ENCODE measurements around the gene NAALADL2. TPM values are rescaled to one million over a fixed set of nuclear protein-coding genes. Genes with fewer than 3 reads are reported as not detected.
"Not testable (repeated sequence)": the region's sequence is repeated elsewhere in the genome, so short reads cannot be mapped to it uniquely, and the experiment has no call there.

NAALADL2 gene
- total RNA-seq, 1 donor from 2014 or later: 0.13 TPM

GRCh38 chr3:175478301-175478700, 619.2 kb downstream of the NAALADL2 start:
- no peak for DNase-seq (ENCODE audit: low read depth in 2 of 2)

- no peak for DNase-seq (ENCODE audit: low read depth in 2 of 2)
Observed at GRCh38 chr3:175479175-175479574, 620.0 kb downstream of the NAALADL2 start.

GRCh38 chr3:175479800-175480199, 620.7 kb downstream of the NAALADL2 start:
- DNase-seq (ENCODE audit: low read depth in 2 of 2): no peak

DNA sequence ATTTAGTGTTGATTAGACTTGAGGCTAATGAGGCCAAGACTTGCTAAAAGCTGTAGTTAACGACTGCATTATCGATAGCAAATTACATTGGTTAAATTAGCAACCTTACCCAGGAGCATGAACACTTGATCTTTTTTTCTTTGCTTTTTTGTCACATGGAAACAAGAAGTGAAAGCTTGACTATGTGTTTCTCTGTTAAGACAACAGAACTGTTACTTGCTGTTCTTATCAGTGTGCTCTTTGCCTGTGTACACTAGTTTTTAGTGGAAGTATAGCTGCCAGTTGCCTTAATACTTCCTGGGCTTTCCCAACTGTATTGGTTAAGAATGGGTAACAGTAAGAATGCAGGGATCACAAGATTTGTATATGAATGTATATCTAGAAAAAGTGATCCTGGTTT, 625.5 kb downstream of the NAALADL2 start:
- DNase-seq (ENCODE audit: low read depth in 2 of 2): no peak

DNA sequence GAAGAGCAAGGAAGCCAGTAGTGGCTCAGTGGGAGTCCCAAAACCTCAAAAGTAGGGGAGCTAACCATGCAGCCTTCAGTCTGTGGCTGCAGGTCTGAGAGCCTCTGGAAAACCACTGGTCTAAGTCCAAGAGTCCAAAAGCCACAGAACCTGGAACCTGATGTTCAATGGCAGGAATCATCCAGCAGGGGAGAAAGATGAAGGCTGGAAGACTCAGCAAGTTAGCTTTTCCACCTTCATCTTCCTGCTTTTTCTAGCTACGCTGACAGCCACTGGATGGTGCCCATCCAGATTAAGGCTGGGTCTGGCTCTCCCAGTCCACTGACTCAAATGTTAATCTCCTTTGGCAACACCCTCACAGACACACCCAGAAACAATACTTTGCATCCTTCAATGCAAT, 626.3 kb downstream of the NAALADL2 start:
- DNase-seq (ENCODE audit: low read depth in 2 of 2): no peak

DNA sequence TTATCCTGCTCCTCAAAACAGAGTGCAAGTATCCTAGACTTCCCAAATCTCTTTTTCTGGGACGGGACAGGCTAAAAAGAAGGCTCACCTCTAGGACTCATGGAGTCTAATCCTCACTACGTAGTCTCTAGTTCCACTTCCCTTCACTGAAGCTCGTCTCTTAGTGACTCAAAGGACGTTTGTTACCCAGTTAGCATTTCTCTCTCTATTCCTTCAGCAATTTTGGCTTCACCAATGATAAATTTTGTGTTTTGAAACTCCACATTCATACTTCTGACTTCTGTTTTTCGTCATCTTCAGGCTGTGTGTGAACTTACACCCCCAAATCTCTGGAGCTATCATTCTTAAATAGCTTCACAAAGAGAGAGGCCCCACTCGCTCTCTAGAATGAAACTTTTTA, 627.1 kb downstream of the NAALADL2 start:
- no peak for DNase-seq (ENCODE audit: low read depth in 2 of 2)

GRCh38 chr3:175489406-175489805, 630.3 kb downstream of the NAALADL2 start:
- no peak for DNase-seq (ENCODE audit: low read depth in 2 of 2)

GRCh38 chr3:175493301-175493700, 634.2 kb downstream of the NAALADL2 start:
- DNase-seq (ENCODE audit: low read depth in 2 of 2): no peak

DNA sequence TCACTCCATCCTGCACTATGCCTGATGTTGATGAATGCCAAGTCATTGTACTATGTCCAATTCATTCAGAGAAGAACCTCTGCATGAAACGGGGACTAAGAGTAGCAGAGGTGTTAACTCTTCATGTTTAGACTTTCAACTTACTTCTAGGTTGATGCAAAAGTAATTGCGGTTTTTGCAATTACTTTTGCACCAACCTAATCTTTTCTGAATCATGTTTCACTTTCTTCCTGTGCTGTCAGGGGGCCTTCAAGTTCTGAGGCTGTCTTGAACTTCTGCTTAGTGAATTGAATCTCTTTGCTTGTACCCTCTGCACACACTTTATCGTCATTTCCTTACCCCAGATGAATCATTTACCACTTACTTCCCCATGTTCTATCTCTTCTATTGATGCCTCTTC, 636.2 kb downstream of the NAALADL2 start:
- no peak for DNase-seq (ENCODE audit: low read depth in 2 of 2)

- no peak for DNase-seq (ENCODE audit: low read depth in 2 of 2)
Observed at GRCh38 chr3:175502155-175502554, 643.0 kb downstream of the NAALADL2 start.

DNA sequence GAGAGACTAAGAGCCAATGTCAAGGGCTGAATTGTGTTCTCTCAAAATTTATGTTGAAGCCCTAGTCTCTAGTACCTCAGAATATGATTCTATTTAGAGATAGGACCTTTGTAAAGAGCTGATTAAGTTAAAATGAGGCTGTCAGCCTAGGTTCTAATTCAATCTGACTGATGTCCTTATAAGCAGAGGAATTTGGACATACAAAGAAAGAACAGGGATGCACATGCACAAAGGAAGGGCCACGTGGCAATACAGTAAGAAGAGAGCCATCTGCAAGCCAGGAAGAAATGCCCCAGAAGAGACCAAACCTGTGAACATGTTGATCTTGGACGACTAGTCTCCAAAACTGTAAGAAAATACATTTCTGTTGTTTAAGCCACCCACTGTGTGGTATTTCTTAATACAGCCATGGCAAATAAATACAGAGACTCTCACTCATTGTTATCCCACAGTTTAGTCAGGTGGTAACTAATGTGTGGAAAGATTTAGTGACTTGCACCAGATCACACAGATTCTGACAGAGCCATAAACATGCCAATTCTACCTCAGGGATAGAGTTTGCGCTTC, 652.2 kb downstream of the NAALADL2 start:
- no peak for DNase-seq (ENCODE audit: low read depth in 2 of 2)

GRCh38 chr3:175512700-175513099, 653.6 kb downstream of the NAALADL2 start:
- DNase-seq (ENCODE audit: low read depth in 2 of 2): no peak

- DNase-seq (ENCODE audit: low read depth in 2 of 2): no peak
Observed at GRCh38 chr3:175518459-175518858, 659.3 kb downstream of the NAALADL2 start.

- DNase-seq (ENCODE audit: low read depth in 2 of 2): no peak
Observed at GRCh38 chr3:175521406-175521805, 662.3 kb downstream of the NAALADL2 start.

- DNase-seq (ENCODE audit: low read depth in 2 of 2): no peak
Observed at GRCh38 chr3:175526191-175526590, 667.1 kb downstream of the NAALADL2 start.

GRCh38 chr3:175526609-175527280, 667.6 kb downstream of the NAALADL2 start:
- DNase-seq (ENCODE audit: low read depth in 2 of 2): no peak

GRCh38 chr3:175528693-175529092, 669.6 kb downstream of the NAALADL2 start:
- DNase-seq (ENCODE audit: low read depth in 2 of 2): not testable (repeated sequence)

GRCh38 chr3:175535351-175535750, 676.2 kb downstream of the NAALADL2 start:
- no peak for DNase-seq (ENCODE audit: low read depth in 2 of 2)

- no peak for DNase-seq (ENCODE audit: low read depth in 2 of 2)
Observed at GRCh38 chr3:175546115-175546514, 687.0 kb downstream of the NAALADL2 start.

DNA sequence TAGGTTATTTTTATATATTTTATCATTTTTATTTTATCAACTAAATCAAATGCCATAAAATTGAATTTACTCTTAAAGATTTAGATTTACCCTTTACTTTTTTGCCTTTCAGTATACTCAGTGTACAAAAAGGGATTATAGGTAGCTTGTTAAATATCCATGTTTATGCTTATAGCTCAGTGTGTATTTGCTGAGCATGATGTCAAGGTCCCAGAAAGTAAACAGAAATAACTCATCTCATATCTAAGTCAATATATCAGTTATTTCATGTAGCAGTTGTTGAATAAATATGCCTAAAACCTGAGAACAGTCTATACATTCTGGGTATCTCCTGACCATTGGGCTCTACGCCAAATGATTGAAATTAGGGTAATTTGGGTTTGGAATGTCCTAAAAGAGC, 693.8 kb downstream of the NAALADL2 start:
- DNase-seq (ENCODE audit: low read depth in 2 of 2): no peak

DNA sequence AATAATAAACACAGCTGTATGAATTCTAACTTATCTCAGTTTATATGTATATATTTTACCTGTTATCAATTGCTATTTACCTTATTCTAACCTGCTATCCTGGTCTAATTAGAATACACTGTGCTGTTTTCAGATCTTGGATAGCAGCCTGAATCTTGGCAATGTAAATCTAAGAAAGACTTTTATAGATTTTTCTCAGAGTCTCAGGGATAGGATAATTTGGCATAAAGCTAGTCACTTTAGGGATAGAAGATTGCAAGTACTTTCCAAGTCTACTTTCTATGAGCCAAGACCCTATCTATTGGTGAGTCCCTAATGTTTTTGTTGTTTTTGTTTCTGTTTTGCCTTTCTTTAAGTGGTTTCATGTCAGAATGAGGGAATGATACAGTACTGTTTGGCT, 695.7 kb downstream of the NAALADL2 start:
- no peak for DNase-seq (ENCODE audit: low read depth in 2 of 2)

DNA sequence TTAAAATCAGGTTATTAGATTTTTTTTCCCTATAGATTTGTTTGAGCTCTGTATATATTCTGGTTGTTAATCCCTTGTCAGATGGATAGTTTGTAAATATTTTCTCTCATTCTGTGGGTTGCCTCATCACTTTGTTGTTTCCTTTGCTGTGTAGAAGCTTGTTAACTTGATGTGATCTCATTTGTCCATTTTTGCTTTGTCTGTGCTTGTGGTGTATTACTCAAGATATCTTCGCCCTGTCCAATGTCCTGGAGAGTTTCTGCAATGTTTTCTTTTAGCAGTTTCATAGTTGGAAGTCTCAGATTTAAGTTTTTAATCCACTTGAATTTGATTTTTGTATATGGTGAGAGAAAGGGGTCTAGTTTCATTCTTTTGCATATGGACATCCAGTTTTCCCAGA, 699.1 kb downstream of the NAALADL2 start:
- DNase-seq (ENCODE audit: low read depth in 2 of 2): no peak

- DNase-seq (ENCODE audit: low read depth in 2 of 2): no peak
Observed at GRCh38 chr3:175564363-175564762, 705.2 kb downstream of the NAALADL2 start.

DNA sequence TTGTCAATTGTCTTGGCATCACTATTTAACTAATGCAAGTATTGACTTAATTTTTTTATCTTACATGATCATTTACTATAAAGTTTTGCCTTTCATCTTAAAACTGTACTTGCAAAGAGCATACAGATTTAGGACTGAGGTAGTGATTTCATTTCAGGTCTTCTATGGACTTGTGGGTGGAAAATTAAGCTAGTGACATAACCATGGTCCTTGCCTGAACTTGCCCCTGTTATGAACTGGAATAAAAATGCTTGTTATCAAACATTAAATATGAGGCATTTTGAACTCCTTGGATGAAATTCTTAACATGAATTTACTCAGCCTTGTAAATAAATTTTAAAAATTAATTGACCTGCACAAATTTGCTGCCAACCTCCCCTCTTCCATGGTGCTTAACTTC, 712.0 kb downstream of the NAALADL2 start:
- DNase-seq (ENCODE audit: low read depth in 2 of 2): no peak
